Measurements from ENCODE around the gene SEZ6.

Gene SEZ6

GRCh38 chr17:28982131-28982793 is 23.6 kb downstream of the SEZ6 start:
- no peaks in the 10 kb centered on the region for H3K9me3 ChIP-seq (ENCODE audit: insufficient read depth, low read length, severe bottlenecking)
- no peak overlapping the region for H3K9ac ChIP-seq (ENCODE audit: low read depth, low read length)
- ATAC-seq (ENCODE audit: insufficient read depth, low read depth) (peak; percentile 72), DNase-seq (peak; percentile 27)
- H3K27ac ChIP-seq (ENCODE audit: low read length) = no peak overlapping the region
- H3K4me2 ChIP-seq (ENCODE audit: insufficient read depth, low read length) = no peak overlapping the region
- no peaks in the 10 kb centered on the region for H3K36me3 ChIP-seq (ENCODE audit: insufficient read depth, low read length)
- TF ChIP-seq EZH2 (IDR thresholded peaks at IDR 0.05; ENCODE audit: borderline replicate concordance, low read depth, low read length, severe bottlenecking) (no peak), CTCF (IDR thresholded peaks at IDR 0.05; ENCODE audit: borderline replicate concordance, extremely low read depth, low read length, poor library complexity, severe bottlenecking) (no peak)
- H3K4me1 ChIP-seq (ENCODE audit: insufficient read depth, low read length) = peaks cover 8% of the 10 kb centered on the region; the same call in 1 of the 2 replicates
- no peak overlapping the region for H3K4me3 ChIP-seq (ENCODE audit: low read depth in 1 of 2, low read length in 2 of 2)
- no peaks in the 10 kb centered on the region for H3K79me2 ChIP-seq (ENCODE audit: insufficient read depth, low read length)
- no peaks in the 10 kb centered on the region for H3K27me3 ChIP-seq (ENCODE audit: insufficient read depth, low read length, poor library complexity)
- H2AFZ ChIP-seq (ENCODE audit: low read depth, low read length) = no peak overlapping the region
- H4K20me1 ChIP-seq (ENCODE audit: insufficient read depth, low read length) = no peaks in the 10 kb centered on the region

- Histone ChIP-seq H3K9ac (ENCODE audit: low read depth, low read length) (no peak overlapping the region), H3K79me2 (ENCODE audit: insufficient read depth, low read length) (no peaks in the 10 kb centered on the region), H3K27ac (ENCODE audit: low read length) (no peak overlapping the region), H3K4me3 (ENCODE audit: low read depth in 1 of 2, low read length in 2 of 2) (no peak overlapping the region), H4K20me1 (ENCODE audit: insufficient read depth, low read length) (no peaks in the 10 kb centered on the region), H3K9me3 (ENCODE audit: insufficient read depth, low read length, severe bottlenecking) (no peaks in the 10 kb centered on the region), H3K4me1 (ENCODE audit: insufficient read depth, low read length) (peaks cover 8% of the 10 kb centered on the region; the same call in 1 of the 2 replicates), H3K36me3 (ENCODE audit: insufficient read depth, low read length) (no peaks in the 10 kb centered on the region), H3K4me2 (ENCODE audit: insufficient read depth, low read length) (no peak overlapping the region), H2AFZ (ENCODE audit: low read depth, low read length) (no peak overlapping the region), H3K27me3 (ENCODE audit: insufficient read depth, low read length, poor library complexity) (peaks cover 2% of the 10 kb centered on the region)
- no peak for ATAC-seq (ENCODE audit: insufficient read depth, low read depth)
- DNase-seq = no peak
- TF ChIP-seq CTCF (IDR thresholded peaks at IDR 0.05; ENCODE audit: borderline replicate concordance, extremely low read depth, low read length, poor library complexity, severe bottlenecking) (no peak), EZH2 (IDR thresholded peaks at IDR 0.05; ENCODE audit: borderline replicate concordance, low read depth, low read length, severe bottlenecking) (no peak)
Observed at GRCh38 chr17:28978356-28978964, 27.4 kb downstream of the SEZ6 start.

GRCh38 chr17:28977659-28978355 is 28.0 kb downstream of the SEZ6 start:
- no peak for ATAC-seq (ENCODE audit: insufficient read depth, low read depth)
- Histone ChIP-seq H3K4me2 (ENCODE audit: insufficient read depth, low read length) (no peak overlapping the region), H3K9ac (ENCODE audit: low read depth, low read length) (no peak overlapping the region), H2AFZ (ENCODE audit: low read depth, low read length) (no peak overlapping the region), H3K79me2 (ENCODE audit: insufficient read depth, low read length) (no peaks in the 10 kb centered on the region), H3K4me1 (ENCODE audit: insufficient read depth, low read length) (peaks cover 8% of the 10 kb centered on the region; the same call in 1 of the 2 replicates), H3K4me3 (ENCODE audit: low read depth in 1 of 2, low read length in 2 of 2) (no peak overlapping the region), H3K27ac (ENCODE audit: low read length) (no peak overlapping the region), H3K9me3 (ENCODE audit: insufficient read depth, low read length, severe bottlenecking) (no peaks in the 10 kb centered on the region), H3K27me3 (ENCODE audit: insufficient read depth, low read length, poor library complexity) (peaks cover 2% of the 10 kb centered on the region), H3K36me3 (ENCODE audit: insufficient read depth, low read length) (no peaks in the 10 kb centered on the region), H4K20me1 (ENCODE audit: insufficient read depth, low read length) (no peaks in the 10 kb centered on the region)
- DNase-seq = no peak
- TF ChIP-seq EZH2 (IDR thresholded peaks at IDR 0.05; ENCODE audit: borderline replicate concordance, low read depth, low read length, severe bottlenecking) (no peak), CTCF (IDR thresholded peaks at IDR 0.05; ENCODE audit: borderline replicate concordance, extremely low read depth, low read length, poor library complexity, severe bottlenecking) (no peak)
